NCI-H2196 (cell line): Measurements from ENCODE around the gene CDK1.

Source experiments
- DNase-seq: peaks from one replicate; lab custom pipeline; 2025; ENCODE audit not compliant: unreplicated experiment; lab: John Stamatoyannopoulos, UW

The CDK1 gene

DNA sequence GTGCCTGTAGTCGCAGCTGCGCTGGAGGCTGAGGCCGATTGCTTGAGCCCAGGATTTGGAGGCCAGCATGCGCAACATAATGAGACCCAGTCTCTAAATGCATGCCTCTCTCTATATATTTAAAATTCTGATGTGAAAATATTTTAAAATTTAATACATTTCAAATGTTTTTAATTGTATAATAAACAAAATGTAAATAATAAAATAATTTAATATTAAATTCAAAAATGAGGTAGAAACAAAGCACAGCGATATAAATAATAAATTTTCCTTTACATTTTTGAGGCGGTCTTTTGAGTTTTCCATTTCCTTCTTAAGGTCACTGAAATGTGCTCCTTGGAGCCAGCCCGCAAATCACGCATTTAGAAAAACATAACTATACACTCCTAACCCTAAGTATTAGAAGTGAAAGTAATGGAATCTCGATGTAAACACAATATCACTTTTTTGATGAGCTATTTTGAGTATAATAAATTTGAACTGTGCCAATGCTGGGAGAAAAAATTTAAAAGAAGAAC is 523 bp upstream of the CDK1 start:
- no peak for DNase-seq

DNA sequence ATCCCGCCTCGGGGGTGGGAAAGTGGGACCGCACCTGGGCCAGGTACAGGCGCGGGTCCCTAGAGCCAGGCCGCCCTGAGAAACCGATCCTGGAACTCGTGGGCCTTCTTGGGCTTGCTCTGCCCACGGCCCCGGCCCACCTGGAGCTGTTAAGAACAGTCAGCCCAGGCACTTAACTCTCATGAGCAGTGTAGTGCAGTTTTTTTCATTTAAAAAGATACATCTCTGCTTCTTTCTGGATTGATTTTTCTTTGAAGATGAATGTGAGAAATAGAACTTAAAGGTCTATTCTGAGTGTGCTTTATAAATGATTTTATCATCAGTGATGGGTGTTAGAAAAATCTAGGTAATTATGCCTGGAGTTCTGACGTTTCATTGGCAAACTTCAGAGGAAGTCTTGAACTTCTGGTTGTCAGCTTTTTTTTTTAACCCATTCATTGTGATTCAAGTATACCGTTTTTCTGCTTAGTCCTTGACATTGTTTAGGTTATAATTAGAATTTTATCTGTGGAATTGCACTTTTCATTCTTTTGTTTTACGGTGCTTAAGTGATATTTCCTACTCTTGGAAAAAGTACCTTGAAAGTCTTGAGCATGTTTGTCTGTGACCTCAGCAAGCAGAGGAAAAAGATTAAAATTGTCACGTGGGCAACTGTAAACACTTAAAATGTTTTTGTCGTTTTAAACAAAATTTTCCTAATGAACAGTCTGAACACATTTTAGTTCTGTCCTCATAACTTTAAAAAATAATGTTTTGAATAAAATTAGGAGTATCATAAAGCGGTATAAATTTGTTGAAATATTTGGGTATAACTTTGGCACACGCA is 906 bp downstream of the CDK1 start:
- no peak for DNase-seq

DNA sequence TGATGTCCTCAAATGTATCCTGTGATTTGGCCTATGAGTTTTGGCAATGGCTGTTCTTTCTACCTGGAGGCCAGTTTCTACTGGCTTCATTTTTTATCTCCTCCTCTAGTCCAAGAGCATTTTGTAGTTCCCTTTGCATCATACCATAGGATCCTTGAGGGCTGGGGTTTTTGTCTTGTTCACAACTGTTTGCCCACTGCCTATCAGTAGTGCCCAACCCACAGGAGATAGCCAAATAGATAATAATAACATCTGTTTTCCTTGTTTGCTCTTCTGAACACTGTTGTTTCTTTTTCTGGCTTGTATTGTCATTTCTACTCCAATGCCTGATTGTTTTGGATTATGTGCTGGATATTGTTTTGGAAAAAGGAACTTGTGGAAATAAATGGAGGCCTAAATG is 3.4 kb downstream of the CDK1 start:
- DNase-seq = no peak

GRCh38 chr10:60784641-60785040 is 6.4 kb downstream of the CDK1 start:
- DNase-seq = no peak

DNA sequence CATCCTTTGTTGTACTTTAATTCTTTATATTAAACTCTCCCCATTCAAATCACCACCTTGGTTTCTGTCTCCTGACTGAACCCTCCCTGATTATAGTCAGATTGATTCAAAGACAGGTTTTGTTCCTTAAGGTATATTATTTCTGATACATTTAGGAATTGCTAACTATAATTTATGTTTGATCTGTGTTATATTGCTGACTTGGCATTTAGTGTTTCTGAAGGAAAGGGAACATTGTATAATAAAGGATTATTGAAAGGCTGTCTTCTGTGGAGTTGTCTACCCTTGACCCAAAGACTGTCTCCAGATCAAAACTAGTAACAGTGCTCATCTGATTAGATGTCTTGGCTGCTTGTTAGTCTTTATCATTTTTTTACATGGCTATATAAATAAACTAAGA is 10.3 kb downstream of the CDK1 start:
- no peak for DNase-seq

DNA sequence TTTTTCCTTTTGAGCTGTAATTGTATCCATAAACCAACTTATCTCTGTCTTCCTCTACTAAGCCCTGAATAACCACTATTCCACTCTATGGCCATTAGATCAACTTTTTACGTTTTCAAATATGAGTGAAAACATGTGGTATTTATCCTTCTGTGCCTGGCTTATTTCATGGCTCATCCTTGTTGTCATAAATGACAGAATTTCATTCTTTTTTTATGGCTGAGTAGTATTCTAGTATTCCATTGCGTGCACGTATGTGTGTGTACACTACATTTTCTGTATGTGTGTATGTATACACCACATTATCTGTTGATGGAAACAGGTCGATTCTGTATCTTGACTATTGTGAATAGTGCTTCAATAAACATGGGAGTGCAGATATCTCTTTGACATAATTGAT is 11.1 kb downstream of the CDK1 start:
- no peak for DNase-seq

- no peak for DNase-seq
Measured at GRCh38 chr10:60794953-60795352, 16.7 kb downstream of the CDK1 start.

DNA sequence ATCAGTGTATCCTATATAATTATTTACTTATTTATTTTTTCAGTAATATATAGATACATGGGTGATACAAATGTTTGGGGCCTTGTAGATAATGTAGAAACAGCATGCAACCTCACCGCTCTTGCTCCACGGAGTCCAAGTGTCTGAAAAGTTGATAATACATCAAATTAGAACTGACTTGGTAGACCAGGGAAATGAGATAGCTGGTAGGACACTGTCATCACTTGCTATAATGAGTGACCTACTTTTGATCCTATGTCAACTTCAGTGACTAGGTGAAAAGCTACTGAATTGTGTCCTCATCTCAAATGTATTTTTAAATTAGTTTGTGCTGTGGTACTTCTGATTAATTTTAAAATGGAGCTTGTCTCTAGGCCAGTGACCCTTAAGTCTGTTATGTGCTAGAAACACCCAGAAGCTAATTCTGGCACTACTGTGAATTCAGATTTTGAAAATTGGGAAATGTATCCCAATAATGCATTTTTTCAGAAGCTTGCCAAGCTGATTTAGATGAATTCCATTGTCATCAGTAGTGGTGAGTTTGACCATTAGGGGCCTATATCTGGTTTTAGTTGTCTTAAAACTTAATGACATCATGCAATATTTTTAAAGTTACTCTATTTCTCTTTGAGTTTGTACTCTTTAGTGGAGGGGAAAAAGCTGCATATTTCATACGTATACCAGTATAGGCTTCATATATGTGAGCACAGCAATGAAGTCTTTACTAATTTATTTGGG is 17.4 kb downstream of the CDK1 start:
- DNase-seq = no peak

- no peak for DNase-seq
Measured at GRCh38 chr10:60796481-60796880, 18.2 kb downstream of the CDK1 start.

- no peak for DNase-seq
Measured at GRCh38 chr10:60797200-60797599, 18.9 kb downstream of the CDK1 start.

- DNase-seq = no peak
Measured at GRCh38 chr10:60798031-60798430, 19.8 kb downstream of the CDK1 start.

- DNase-seq = no peak
Measured at GRCh38 chr10:60798870-60799269, 20.6 kb downstream of the CDK1 start.

DNA sequence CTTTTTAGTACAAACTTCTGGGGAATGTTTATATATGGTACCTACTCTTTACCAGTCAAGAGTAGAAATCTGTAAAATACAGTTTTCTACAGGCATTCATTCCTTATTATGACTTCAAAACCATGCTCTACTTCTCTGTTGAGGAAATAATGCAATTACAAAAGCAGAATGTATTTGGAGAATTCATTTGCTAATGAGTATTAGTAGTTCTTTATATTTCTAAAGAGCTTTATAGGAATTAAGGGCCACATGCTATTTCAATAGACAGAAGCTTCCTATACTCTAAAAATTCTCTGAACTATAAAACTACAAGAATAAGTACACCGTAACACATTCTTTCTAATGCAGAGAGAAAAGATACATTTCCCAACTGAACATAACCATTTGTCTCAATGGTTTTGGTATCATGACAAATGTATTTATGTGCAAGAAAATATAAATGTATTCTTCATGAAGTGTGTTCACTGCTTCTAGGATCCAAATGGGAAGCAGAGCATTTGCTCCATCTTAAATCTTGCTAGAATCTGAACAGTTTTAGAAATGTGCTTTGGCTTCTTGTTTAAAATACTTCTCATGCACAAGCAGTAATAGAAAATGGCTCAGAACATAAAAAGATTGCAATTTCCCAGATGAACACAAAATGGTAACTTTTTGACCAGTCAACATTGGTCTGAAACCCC is 21.8 kb downstream of the CDK1 start:
- no peak for DNase-seq

DNA sequence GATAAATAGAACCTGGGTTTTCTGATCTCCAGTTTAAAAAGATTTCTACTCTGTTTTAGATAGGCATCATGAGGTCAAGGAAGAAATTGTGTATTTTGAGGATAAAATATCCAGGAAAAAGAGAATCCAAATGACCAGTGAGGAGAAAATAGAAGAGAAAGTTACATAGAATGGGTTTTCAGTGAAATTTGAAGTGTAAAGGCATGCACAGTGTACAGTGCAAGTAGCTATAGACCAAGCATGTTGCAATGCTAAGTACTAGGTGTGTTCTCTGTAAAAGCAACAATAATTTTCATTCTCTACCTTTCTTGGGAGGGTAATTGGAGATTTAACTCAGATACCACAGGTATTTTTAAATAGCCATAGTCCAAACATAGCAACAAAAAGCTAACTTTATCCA is 22.6 kb downstream of the CDK1 start:
- DNase-seq = no peak

- DNase-seq = peak; percentile 17
Measured at GRCh38 chr10:60801522-60801921, 23.2 kb downstream of the CDK1 start.

DNA sequence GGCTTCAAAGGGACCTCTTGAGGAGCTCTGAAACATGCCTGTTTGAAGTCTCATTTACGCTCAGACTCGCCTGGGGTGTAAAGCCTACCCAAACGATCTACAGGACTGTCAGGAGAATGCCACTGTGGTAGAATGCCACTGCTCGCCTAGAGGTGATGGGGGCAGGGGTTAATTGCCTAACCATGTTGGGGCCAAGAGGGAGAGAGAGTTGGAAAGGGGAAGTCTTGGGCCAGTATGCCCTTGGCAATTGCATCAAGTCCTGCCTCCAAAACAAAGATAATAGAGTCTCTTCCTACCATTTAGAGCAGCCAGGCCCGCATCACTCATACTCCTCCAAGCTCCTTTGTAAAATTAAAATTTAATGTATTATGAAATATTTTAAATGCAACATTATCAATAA is 25.2 kb downstream of the CDK1 start:
- DNase-seq = no peak

DNA sequence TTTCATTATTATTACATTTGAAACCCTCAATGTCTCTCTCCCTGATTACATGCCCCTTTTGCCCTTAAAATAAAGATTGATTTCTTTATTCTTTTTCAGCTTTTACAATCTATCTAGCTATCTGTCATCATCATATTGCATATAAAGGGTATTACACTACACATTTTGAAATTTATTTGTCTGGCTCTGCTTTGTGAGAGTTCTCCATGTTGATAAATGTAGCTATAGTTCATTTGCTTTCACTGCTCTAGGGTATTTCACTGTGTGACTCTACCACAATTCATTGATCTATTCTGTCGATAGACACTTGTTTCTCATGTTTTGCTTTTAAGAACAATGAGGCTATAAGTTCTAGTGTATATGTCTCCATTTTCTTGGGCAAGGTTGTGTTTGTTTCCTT is 25.6 kb downstream of the CDK1 start:
- DNase-seq = no peak

- no peak for DNase-seq
Measured at GRCh38 chr10:60806921-60807320, 28.6 kb downstream of the CDK1 start.

GRCh38 chr10:60807499-60807898 is 29.2 kb downstream of the CDK1 start:
- DNase-seq = no peak

DNA sequence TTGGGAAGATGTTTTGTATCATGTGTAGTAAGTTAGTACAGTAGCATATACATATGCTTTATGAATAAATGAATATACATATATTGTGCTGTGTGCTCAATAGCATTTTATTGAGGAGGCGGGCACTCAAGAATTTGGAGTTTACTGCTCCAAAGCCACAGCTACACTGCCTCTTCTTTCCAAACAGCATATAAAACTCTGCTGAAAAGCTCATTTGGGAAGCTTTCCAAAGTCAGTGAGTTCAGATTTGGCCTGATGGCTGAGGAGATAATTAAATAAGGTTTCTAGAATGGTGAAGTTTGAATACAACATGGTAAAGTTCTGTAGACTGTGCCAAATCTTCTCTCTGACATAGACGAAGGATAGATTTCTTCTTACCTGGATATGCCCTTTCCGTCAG is 29.8 kb downstream of the CDK1 start:
- DNase-seq = no peak

- no peak for DNase-seq
Measured at GRCh38 chr10:60809157-60809556, 30.9 kb downstream of the CDK1 start.
